GM21528 (cell line): ENCODE results near the gene DNMT3L.
"Not testable (repeated sequence)": the region's sequence is repeated elsewhere in the genome, so short reads cannot be mapped to it uniquely, and the experiment has no call there.

Experiments used
- ATAC-seq: cut with Tn5 transposase; IDR thresholded peaks from one replicate; pipeline ENCODE4 v1.9.1; 2021; ENCODE audit warnings: mild to moderate bottlenecking, moderate library complexity; ENCODE audit not compliant: unreplicated experiment, low FRiP score

DNMT3L gene

DNA sequence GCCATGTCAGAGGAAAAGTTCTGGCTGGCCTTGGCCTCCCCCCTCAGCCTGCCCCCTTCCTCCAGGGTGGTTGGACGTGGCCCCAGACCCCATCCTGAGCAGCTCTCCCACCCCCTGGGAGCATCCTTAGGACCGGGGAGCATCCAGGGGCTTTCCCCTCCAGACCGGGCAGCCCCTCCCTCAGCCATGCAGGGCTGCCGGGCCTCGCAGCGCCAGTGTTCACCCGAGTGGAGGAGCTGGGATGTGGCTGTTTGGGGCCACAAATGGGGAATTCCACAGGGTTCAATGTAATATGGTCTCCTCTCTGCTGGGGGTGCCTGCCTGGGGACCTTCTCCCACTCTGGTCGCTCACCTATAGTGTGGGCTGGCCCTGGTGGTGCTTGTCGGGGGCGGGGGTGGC lies 33.9 kb upstream of the DNMT3L start:
- ATAC-seq, result no peak

GRCh38 chr21:44295163-44295573 lies 33.5 kb upstream of the DNMT3L start:
- ATAC-seq, result no peak

DNA sequence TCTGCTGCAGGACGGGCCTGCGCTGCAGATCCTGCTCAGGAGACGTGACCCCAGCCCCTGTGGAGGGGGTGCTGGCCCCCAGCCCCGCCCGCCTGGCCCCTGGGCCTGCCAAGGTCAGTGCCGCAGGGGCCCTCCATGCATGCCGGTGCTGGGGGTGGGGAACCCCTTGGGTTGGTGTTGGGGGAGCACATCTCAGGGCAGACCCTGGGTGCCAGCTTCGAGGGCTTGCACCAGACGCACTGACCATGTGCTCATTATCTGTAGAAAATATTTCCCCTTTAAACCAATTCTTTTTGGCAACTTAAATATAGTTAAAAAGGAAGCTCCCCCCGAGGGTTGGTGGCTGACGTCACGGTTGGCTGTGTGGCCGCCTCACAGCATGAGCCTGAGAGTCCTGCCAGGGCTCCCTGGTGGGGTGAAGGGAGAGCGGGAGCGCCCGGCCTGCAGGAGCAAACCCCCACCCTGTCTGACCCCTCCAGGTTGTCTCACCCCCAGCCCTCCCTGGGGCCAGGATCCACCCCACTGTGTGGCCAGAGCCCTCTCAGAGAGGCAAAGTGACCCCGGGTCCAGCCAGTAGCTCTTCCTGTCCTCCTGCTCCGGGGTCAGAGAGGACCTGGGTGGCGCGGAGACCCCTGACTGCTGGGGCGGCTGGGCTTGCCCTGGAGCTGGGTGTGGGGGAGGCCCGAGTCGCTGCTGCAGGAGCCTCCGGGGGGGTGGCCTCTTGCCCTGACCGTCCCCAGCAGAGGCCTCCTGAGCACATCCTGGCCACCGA lies 32.9 kb upstream of the DNMT3L start:
- ATAC-seq, result no peak

DNA sequence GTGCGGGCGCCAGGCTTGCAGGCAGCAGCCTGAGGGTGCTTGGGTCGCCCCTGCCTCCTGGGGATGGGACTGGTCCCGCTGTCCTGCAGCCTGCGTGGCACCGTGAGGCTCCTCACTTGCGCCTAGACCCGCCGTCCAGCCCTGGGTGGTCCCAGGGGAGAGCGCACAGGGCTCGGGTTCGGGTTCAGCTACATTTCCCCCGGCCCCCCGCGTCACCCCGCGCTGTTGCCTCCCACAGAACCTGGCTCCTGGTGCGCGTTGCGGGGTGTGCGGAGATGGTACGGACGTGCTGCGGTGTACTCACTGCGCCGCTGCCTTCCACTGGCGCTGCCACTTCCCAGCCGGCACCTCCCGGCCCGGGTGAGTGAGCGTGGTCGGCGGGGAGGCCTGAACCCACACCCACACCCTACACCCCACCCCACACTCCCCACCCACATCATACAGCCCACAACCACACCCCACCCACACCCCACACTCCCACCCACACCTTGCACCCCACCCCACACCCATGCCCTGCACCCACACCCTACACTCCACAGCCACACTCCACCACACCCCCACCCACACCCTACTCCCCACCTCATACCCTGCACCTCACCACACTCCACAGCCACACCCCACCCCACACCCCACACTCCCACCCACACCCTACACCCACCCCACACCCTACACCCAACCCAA lies 32.0 kb upstream of the DNMT3L start:
- no peak for ATAC-seq

DNA sequence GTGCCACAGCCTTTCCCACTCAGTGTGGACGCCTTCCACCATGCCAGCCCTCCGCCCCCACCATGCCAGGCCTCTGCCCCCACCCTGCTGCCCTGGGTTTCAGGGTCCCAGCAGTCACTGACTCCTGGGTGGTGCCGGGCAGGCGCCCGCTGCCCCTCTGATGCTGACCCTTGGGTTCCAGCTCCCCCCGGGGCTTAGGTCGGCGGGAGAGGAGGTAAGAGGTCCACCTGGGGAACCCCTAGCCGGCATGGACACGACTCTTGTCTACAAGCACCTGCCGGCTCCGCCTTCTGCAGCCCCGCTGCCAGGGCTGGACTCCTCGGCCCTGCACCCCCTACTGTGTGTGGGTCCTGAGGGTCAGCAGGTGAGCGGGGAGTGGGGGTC lies 31.1 kb upstream of the DNMT3L start:
- no peak for ATAC-seq

GRCh38 chr21:44291936-44292811 lies 30.5 kb upstream of the DNMT3L start:
- ATAC-seq, result no peak

DNA sequence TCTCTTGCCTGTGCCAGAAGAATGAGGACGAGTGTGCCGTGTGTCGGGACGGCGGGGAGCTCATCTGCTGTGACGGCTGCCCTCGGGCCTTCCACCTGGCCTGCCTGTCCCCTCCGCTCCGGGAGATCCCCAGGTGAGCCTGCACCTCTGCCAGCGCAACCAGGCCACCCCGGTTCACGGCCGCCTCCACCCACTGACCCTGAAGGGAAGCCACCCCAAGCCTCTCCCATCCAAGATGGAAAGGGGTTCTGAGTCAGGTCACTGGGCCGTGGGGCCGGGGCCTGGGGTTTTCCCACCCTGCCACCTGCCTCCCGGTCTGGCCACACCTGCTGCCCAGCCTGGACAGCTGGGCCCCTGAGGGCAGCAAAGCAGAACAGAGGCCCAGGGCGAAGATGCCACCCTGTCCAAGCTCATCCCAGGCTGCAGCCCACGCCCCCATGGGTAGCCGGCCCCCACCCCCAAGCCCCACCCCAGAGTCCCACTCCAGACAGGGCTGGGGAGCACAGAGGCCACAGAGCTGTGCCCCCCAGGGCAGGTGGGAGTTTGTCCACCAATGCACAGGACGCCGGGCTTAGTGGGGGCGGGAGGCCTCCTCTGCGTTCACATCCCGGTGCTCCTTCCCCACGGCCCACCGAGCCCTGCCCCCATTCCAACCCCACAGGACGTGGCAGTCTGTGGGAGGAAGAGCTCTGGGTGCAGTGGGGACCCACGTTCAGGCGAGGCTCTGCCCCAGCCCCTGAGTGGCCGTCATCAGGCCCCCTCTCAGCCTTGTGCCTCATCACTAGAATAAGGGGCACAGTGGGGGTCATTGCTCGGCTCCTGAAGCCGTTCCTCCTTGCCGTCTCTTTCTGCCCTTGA lies 29.6 kb upstream of the DNMT3L start:
- no peak for ATAC-seq

- no peak for ATAC-seq
These were observed 28.8 kb upstream of the DNMT3L start for GRCh38 chr21:44290327-44291077.

- no peak for ATAC-seq
These were observed 27.8 kb upstream of the DNMT3L start for GRCh38 chr21:44289381-44290010.

- ATAC-seq, result no peak
These were observed 26.8 kb upstream of the DNMT3L start for GRCh38 chr21:44288251-44289110.

- ATAC-seq, result no peak
These were observed 25.3 kb upstream of the DNMT3L start for GRCh38 chr21:44286716-44287632.

GRCh38 chr21:44286086-44286715 lies 24.5 kb upstream of the DNMT3L start:
- no peak for ATAC-seq

- ATAC-seq, result no peak
These were observed 23.7 kb upstream of the DNMT3L start, which contains the start of gene AIRE for GRCh38 chr21:44285138-44285992. Gene AIRE (plus strand): TSS chr21:44285876. CDS start chr21:44286007, 131 bp downstream.

- no peak for ATAC-seq
These were observed 22.3 kb upstream of the DNMT3L start for GRCh38 chr21:44283948-44284347.

DNA sequence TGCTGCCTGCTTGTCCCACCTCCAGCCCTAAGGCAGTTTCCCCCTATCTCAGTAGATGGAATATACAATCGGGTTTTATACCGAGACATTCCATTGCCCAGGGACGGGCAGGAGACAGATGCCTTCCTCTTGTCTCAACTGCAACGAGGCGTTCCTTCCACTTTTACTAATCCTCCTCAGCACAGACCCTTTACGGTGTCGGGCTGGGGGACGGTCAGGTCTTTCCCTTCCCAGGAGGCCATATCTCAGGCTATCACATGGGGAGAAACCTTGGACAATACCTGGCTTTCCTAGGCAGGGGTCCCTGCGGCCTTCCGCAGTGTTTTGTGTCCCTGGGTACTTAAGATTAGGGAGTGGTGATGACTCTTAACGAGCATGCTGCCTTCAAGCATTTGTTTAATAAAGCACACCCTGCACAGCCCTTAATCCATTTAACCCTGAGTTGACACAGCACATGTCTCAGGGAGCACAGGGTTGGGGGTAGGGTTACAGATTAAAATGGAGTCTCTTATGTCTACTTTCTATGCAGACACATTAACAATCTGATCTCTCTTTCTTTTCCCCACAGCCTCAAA lies 21.6 kb upstream of the DNMT3L start:
- ATAC-seq, result not testable (repeated sequence)
